G401 (cell line): ENCODE results near the gene GDPD3. TPM values are rescaled to one million over a fixed set of nuclear protein-coding genes. Genes with fewer than 3 reads are reported as not detected.
"Not testable (repeated sequence)": the region's sequence is repeated elsewhere in the genome, so short reads cannot be mapped to it uniquely, and the experiment has no call there.

ENCODE experiments used
- DNase-seq: peaks from one replicate; pipeline ENCODE4 v3.0.0-alpha.2; 2015; ENCODE audit warnings: low spot score
- in situ Hi-C: cut with HindIII; loops from 2 replicates; pipeline ENCODE4 v1.10.0; 2016; ENCODE audit warnings: low sequenced_read_pairs, mixed read lengths
- total RNA-seq: library from RNA; depleted of rRNA; stranded (reverse); fragments of >200 nt; shearing (Covaris generic); gene quantifications from 2 replicates; pipeline ENCODE4 v1.2.3, GENCODE V29; 2014

Gene GDPD3
- total RNA-seq, 1 experiment from 2014 or later = not detected

GRCh38 chr16:30127993-30128392, 14.7 kb upstream of the GDPD3 start:
- no peak for DNase-seq
- in situ Hi-C loops = no loop called here

GRCh38 chr16:30125690-30126089, 12.4 kb upstream of the GDPD3 start:
- in situ Hi-C loops = not testable (repeated sequence)

GRCh38 chr16:30124985-30125379, 11.6 kb upstream of the GDPD3 start:
- in situ Hi-C loops = no loop called here
- DNase-seq = no peak

More at GRCh38 chr16:30125690-30126089, 12.4 kb upstream of the GDPD3 start:
- not testable (repeated sequence) for DNase-seq

GRCh38 chr16:30122604-30123160, 9.3 kb upstream of the GDPD3 start:
- in situ Hi-C loops = no loop called here
- peak; percentile 9 for DNase-seq

GRCh38 chr16:30121741-30122571, 8.6 kb upstream of the GDPD3 start:
- in situ Hi-C loops = no loop called here
- DNase-seq = peak; percentile 34

GRCh38 chr16:30120340-30121105, 7.2 kb upstream of the GDPD3 start:
- DNase-seq = no peak
- in situ Hi-C loops = no loop called here

GRCh38 chr16:30119428-30119827, 6.1 kb upstream of the GDPD3 start:
- no peak for DNase-seq
- in situ Hi-C loops = loop anchor here (5.0 kb wide), 1 partner anchor 42 kb away; the partner anchor contains the start of gene PPP4C

GRCh38 chr16:30117768-30118167, 4.4 kb upstream of the GDPD3 start:
- in situ Hi-C loops = loop anchor here (5.0 kb wide), 1 partner anchor 40 kb away; the partner anchor contains the start of gene PPP4C
- no peak for DNase-seq

- in situ Hi-C loops = loop anchor here (5.0 kb wide), 1 partner anchor 39 kb away; the partner anchor contains the start of gene PPP4C
- DNase-seq = no peak
These were observed 3.2 kb upstream of the GDPD3 start for GRCh38 chr16:30116291-30117207.

- DNase-seq = no peak
- in situ Hi-C loops = loop anchor here (5.0 kb wide), 1 partner anchor 38 kb away; the partner anchor contains the start of gene PPP4C
These were observed 1.9 kb upstream of the GDPD3 start for GRCh38 chr16:30115238-30115637.

- in situ Hi-C loops = loop anchor here (5.0 kb wide), 1 partner anchor 38 kb away; the partner anchor contains the start of gene PPP4C
- not testable (repeated sequence) for DNase-seq
These were observed 1.5 kb upstream of the GDPD3 start for GRCh38 chr16:30114833-30115232.

- no peak for DNase-seq
- in situ Hi-C loops = no loop called here
These were observed 1.1 kb upstream of the GDPD3 start for GRCh38 chr16:30114411-30114810.

GRCh38 chr16:30113711-30114333, 485 bp upstream of the GDPD3 start:
- in situ Hi-C loops = no loop called here
- no peak for DNase-seq

- in situ Hi-C loops = no loop called here
- peak; percentile 33 for DNase-seq
These were observed 923 bp downstream of the GDPD3 start for GRCh38 chr16:30112197-30113030.

- in situ Hi-C loops = no loop called here
- no peak for DNase-seq
These were observed 2.7 kb downstream of the GDPD3 start for GRCh38 chr16:30110661-30111060.

GRCh38 chr16:30108059-30108850, 5.1 kb downstream of the GDPD3 start:
- no peak for DNase-seq
- in situ Hi-C loops = no loop called here

- DNase-seq = no peak
- in situ Hi-C loops = no loop called here
These were observed 8.8 kb downstream of the GDPD3 start for GRCh38 chr16:30104492-30104891.
